Activated naive CD8-positive, alpha-beta T cell treated with anti-CD3 and anti-CD28 coated beads, Interleukin-2, amount 50 U/mL, for 16 hours (primary cell): ENCODE measurements around the gene SEC14L3.

Experiments used
- DNase-seq: peaks from one replicate; pipeline ENCODE4 v3.0.0-alpha.2; 2020; ENCODE audit warnings: low read depth, low spot score

Gene SEC14L3

GRCh38 chr22:30423959-30424533 lies 47.8 kb downstream of the SEC14L3 start:
- peak; percentile 95 for DNase-seq

- peak; percentile 20 for DNase-seq
Measured at GRCh38 chr22:30423301-30423958, 48.4 kb downstream of the SEC14L3 start.

DNA sequence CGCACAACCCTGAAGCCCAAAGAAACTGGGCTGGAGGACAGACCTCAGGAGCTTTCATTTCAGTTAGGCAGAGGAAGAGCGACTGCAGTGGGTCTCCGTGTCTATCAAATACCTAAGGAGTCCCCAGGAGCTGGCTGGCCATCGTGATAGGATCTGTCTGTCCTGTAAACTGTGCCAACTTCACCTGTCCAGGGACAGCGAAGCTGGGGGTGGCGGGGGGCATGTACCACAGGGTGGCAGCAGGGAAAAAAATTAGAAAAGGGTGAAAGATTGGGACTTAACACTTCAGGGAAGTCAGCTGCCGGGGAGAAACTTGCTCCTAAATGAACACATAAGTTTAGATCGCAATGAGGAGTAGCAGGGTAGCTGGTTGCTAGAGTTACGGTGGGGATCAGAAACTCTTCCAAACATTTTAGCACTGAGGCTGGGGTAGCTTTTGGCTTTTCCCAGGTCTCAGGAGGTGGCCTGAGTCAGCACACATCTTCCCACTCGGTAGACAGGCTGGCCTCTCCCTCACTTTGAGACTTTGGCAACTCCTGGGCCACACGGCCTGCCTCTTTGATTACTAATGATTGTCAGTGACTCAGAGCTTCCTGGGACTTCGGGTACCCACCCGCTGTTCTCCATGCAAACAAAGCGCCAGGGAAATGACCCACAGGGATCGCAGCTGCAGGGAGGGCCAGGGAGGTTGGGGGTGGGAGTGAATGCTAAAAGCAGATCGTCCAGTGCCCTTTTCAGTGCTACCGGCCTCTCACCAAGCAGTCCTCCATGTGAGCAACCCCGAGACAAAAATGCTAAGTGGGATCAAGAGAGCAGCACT lies 49.1 kb downstream of the SEC14L3 start:
- DNase-seq = no peak

GRCh38 chr22:30421695-30422480 lies 49.9 kb downstream of the SEC14L3 start:
- DNase-seq = no peak

GRCh38 chr22:30420347-30421125 lies 51.3 kb downstream of the SEC14L3 start:
- no peak for DNase-seq

- no peak for DNase-seq
Measured at GRCh38 chr22:30416837-30417236, 55.0 kb downstream of the SEC14L3 start.

GRCh38 chr22:30416403-30416802 lies 55.4 kb downstream of the SEC14L3 start:
- no peak for DNase-seq

DNA sequence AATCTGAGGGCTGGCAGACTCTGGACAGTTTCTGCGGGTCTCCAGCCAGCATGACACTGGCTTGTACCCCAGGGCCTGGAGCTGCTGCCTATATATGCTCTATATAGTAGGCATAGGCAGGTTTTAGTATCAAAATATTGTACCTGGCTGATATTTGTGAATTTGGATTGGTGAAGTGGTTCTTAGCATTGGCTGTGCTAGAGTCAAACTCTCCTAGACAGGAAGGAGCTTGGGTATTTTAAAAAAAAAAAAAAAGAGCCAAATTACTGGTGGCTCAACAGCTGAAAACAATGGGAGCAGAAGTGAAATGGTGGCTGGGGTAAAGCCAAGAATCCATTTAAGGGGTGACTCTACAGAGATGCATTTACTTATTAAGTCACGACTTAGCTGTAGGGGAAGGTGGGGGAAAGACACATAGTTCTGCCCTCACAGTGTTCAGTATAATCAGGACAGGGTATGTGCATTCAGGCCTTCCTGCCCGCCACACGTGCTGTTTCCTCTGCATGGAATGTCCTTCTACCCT lies 57.2 kb downstream of the SEC14L3 start:
- DNase-seq = no peak

- DNase-seq = no peak
Measured at GRCh38 chr22:30413745-30414524, 57.9 kb downstream of the SEC14L3 start.

GRCh38 chr22:30413001-30413400 lies 58.8 kb downstream of the SEC14L3 start:
- DNase-seq = no peak

DNA sequence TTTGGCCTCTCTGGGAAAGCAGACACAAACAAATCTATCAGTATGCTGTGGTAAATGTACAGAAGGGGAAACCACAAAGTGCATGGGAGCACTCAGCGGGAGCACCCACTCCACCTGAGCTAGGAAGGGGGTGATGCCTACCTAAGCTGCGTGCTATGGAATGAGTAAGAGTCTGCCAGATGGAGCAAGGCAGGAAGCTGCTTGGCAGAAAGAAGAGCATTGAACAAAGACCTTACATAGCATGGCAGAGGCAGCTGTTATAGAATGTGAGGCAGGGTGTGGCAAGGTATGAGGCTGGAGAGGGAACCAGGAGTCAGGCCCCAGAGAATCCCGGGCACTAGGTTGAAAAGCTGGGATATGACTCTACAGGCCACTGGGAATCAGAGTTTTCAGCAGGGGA lies 60.0 kb downstream of the SEC14L3 start:
- no peak for DNase-seq
